ENCODE results near the gene MYH9. TPM values are rescaled to one million over a fixed set of nuclear protein-coding genes. Genes with fewer than 3 reads are reported as not detected.

MYH9 gene
- total RNA-seq, 4 donors from 2014 or later: 241 to 387 (median 358) TPM

- intact Hi-C loops (cut with DNase I): no loop called here
- Histone ChIP-seq H3K4me1 (peaks cover 22 to 37% (median 29%) of the 10 kb centered on the region in 4 donors), H3K27me3 (no peaks in the 10 kb centered on the region), H3K9me3 (no peaks in the 10 kb centered on the region), H3K36me3 (no peaks in the 10 kb centered on the region), H3K27ac (replicated peaks in 1 of 4) (no peak overlapping the region), H3K4me3 (no peak overlapping the region)
- TF ChIP-seq POLR2A (IDR thresholded peaks at IDR 0.05; ENCODE audit: low read depth): no peak
- TF ChIP-seq, protein P1, sequence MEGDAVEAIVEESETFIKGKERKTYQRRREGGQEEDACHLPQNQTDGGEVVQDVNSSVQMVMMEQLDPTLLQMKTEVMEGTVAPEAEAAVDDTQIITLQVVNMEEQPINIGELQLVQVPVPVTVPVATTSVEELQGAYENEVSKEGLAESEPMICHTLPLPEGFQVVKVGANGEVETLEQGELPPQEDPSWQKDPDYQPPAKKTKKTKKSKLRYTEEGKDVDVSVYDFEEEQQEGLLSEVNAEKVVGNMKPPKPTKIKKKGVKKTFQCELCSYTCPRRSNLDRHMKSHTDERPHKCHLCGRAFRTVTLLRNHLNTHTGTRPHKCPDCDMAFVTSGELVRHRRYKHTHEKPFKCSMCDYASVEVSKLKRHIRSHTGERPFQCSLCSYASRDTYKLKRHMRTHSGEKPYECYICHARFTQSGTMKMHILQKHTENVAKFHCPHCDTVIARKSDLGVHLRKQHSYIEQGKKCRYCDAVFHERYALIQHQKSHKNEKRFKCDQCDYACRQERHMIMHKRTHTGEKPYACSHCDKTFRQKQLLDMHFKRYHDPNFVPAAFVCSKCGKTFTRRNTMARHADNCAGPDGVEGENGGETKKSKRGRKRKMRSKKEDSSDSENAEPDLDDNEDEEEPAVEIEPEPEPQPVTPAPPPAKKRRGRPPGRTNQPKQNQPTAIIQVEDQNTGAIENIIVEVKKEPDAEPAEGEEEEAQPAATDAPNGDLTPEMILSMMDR (IDR thresholded peaks at IDR 0.05): no peak
- TF ChIP-seq POLR2AphosphoS5 (IDR thresholded peaks at IDR 0.05): no peak
- TF ChIP-seq EP300 (IDR thresholded peaks at IDR 0.05): no peak
- DNase-seq (ENCODE audit: extremely low spot score): no peak
- WGBS: 94% methylated on average over 2 of the region's 2 CpGs
Observed at GRCh38 chr22:36249160-36249559, 138.6 kb downstream of the MYH9 start.

DNA sequence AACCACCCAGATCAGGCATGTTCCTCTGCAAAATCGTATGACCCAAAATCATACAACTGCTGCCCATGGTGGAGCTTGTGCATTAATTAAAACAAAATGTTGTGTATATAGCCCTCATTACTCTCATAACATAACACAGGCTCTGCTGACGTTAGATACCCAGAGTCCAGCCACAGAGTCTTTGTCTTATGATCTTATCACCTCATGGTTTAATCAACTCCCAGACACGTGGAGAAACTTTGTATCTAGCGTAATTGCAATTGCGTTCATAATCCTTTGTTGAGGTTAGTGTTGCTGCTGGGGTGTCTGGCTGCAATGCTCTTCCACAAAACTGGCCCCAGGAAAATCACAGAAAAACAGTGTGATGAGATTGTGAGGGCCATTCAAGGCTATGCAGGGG is 139.8 kb downstream of the MYH9 start:
- whole genome bisulfite sequencing: 57% methylated on average over 5 of the region's 5 CpGs
- TF ChIP-seq POLR2AphosphoS5 (IDR thresholded peaks at IDR 0.05): no peak
- TF ChIP-seq, protein P1 (IDR thresholded peaks at IDR 0.05): no peak
- TF ChIP-seq POLR2A (IDR thresholded peaks at IDR 0.05; ENCODE audit: low read depth): no peak
- TF ChIP-seq EP300 (IDR thresholded peaks at IDR 0.05): no peak
- intact Hi-C loops (cut with DNase I): no loop called here
- H3K27ac ChIP-seq (replicated peaks in 1 of 4): no peak overlapping the region
- H3K36me3 ChIP-seq: no peaks in the 10 kb centered on the region
- peaks cover 21 to 32% (median 27%) of the 10 kb centered on the region in 4 donors for H3K4me1 ChIP-seq
- H3K4me3 ChIP-seq: no peak overlapping the region
- no peak for DNase-seq (ENCODE audit: extremely low spot score)
- H3K9me3 ChIP-seq: no peaks in the 10 kb centered on the region
- no peaks in the 10 kb centered on the region for H3K27me3 ChIP-seq

- WGBS: 96% methylated on average over 3 of the region's 3 CpGs
- Histone ChIP-seq H3K27ac (replicated peaks in 1 of 4) (no peak overlapping the region), H3K27me3 (no peaks in the 10 kb centered on the region)
Observed at GRCh38 chr22:36246718-36247117, 141.0 kb downstream of the MYH9 start.

GRCh38 chr22:36245805-36246356 is 141.9 kb downstream of the MYH9 start:
- 66% methylated on average over 4 of the region's 4 CpGs for WGBS
- intact Hi-C loops (cut with DNase I): no loop called here
- H3K27ac ChIP-seq (replicated peaks in 1 of 4): peak overlapping the region in 1 of 4 donors; percentile 67

More at GRCh38 chr22:36246718-36247117, 141.0 kb downstream of the MYH9 start:
- Histone ChIP-seq H3K9me3 (no peaks in the 10 kb centered on the region), H3K36me3 (no peaks in the 10 kb centered on the region), H3K4me3 (no peak overlapping the region), H3K4me1 (peaks cover 18 to 24% (median 21%) of the 10 kb centered on the region in 4 donors)
- intact Hi-C loops (cut with DNase I): no loop called here
- no peak for DNase-seq (ENCODE audit: extremely low spot score)
- TF ChIP-seq, protein P1 (IDR thresholded peaks at IDR 0.05): no peak
- TF ChIP-seq POLR2AphosphoS5 (IDR thresholded peaks at IDR 0.05): no peak
- TF ChIP-seq POLR2A (IDR thresholded peaks at IDR 0.05; ENCODE audit: low read depth): no peak
- no peak for TF ChIP-seq EP300 (IDR thresholded peaks at IDR 0.05)

More at GRCh38 chr22:36245805-36246356, 141.9 kb downstream of the MYH9 start:
- Histone ChIP-seq H3K9me3 (no peaks in the 10 kb centered on the region), H3K27me3 (no peaks in the 10 kb centered on the region), H3K4me1 (peaks cover 18 to 24% (median 21%) of the 10 kb centered on the region in 4 donors), H3K36me3 (no peaks in the 10 kb centered on the region), H3K4me3 (no peak overlapping the region)
- DNase-seq (ENCODE audit: extremely low spot score): no peak
- TF ChIP-seq, protein P1 (IDR thresholded peaks at IDR 0.05): no peak
- TF ChIP-seq POLR2A (IDR thresholded peaks at IDR 0.05; ENCODE audit: low read depth) (no peak), POLR2AphosphoS5 (IDR thresholded peaks at IDR 0.05) (no peak), EP300 (IDR thresholded peaks at IDR 0.05) (no peak)

Data from esophagus muscularis mucosa (tissue), 4 donors.